HuH-7.5 (cell line): Measurements from ENCODE around the gene SAMD4A.

ENCODE experiments used
- DNase-seq: peaks from one replicate; pipeline ENCODE4 v3.0.0; 2011; ENCODE audit warnings: low spot score

Gene SAMD4A

GRCh38 chr14:54662491-54663133 lies 95.7 kb downstream of the SAMD4A start:
- DNase-seq: no peak

- no peak for DNase-seq
Observed at GRCh38 chr14:54664961-54665360, 98.0 kb downstream of the SAMD4A start.

- DNase-seq: no peak
Observed at GRCh38 chr14:54665946-54666345, 99.0 kb downstream of the SAMD4A start.

GRCh38 chr14:54667026-54667744 lies 100.3 kb downstream of the SAMD4A start:
- DNase-seq: no peak

- DNase-seq: no peak
Observed at GRCh38 chr14:54667764-54668163, 100.8 kb downstream of the SAMD4A start.

- DNase-seq: no peak
Observed at GRCh38 chr14:54669721-54670561, 103.0 kb downstream of the SAMD4A start.

GRCh38 chr14:54671537-54671936 lies 104.6 kb downstream of the SAMD4A start:
- no peak for DNase-seq

GRCh38 chr14:54672181-54672580 lies 105.3 kb downstream of the SAMD4A start:
- no peak for DNase-seq

GRCh38 chr14:54672688-54673087 lies 105.8 kb downstream of the SAMD4A start:
- DNase-seq: no peak

GRCh38 chr14:54673193-54674045 lies 106.5 kb downstream of the SAMD4A start:
- no peak for DNase-seq

GRCh38 chr14:54674046-54674741 lies 107.3 kb downstream of the SAMD4A start:
- DNase-seq: no peak

GRCh38 chr14:54675236-54676128 lies 108.6 kb downstream of the SAMD4A start:
- no peak for DNase-seq

- no peak for DNase-seq
Observed at GRCh38 chr14:54676812-54677708, 110.1 kb downstream of the SAMD4A start.

- DNase-seq: no peak
Observed at GRCh38 chr14:54680651-54681050, 113.7 kb downstream of the SAMD4A start.

GRCh38 chr14:54681811-54682261 lies 114.9 kb downstream of the SAMD4A start:
- no peak for DNase-seq

- DNase-seq: no peak
Observed at GRCh38 chr14:54682578-54682977, 115.7 kb downstream of the SAMD4A start.

GRCh38 chr14:54683882-54684794 lies 117.2 kb downstream of the SAMD4A start:
- no peak for DNase-seq

- DNase-seq: no peak
Observed at GRCh38 chr14:54685286-54685845, 118.4 kb downstream of the SAMD4A start.
